Astrocyte of the cerebellum (primary cell): Measurements from ENCODE around the gene CABP2.
"Not testable (repeated sequence)": the region's sequence is repeated elsewhere in the genome, so short reads cannot be mapped to it uniquely, and the experiment has no call there.

ENCODE experiments used
- DNase-seq: peaks from one replicate; pipeline ENCODE4 v3.0.0-alpha.2; 2011; ENCODE audit warnings: low read depth
- H3K4me3 ChIP-seq: 2 replicates; pipeline ENCODE4 v1.5.1; 2011; ENCODE audit warnings: mild to moderate bottlenecking, low read depth, low read length, moderate library complexity
- in situ Hi-C: cut with HindIII; loops from 2 replicates; pipeline ENCODE4 v1.10.0; 2017; ENCODE audit warnings: low sequenced_read_pairs
- TF ChIP-seq, protein P1 (sequence below): IDR thresholded peaks from 2 replicates; pipeline ENCODE4 v1.5.1; 2012; ENCODE audit warnings: low read length, low read depth, moderate library complexity, mild to moderate bottlenecking; ENCODE audit errors: missing control alignments

CABP2 gene

DNA sequence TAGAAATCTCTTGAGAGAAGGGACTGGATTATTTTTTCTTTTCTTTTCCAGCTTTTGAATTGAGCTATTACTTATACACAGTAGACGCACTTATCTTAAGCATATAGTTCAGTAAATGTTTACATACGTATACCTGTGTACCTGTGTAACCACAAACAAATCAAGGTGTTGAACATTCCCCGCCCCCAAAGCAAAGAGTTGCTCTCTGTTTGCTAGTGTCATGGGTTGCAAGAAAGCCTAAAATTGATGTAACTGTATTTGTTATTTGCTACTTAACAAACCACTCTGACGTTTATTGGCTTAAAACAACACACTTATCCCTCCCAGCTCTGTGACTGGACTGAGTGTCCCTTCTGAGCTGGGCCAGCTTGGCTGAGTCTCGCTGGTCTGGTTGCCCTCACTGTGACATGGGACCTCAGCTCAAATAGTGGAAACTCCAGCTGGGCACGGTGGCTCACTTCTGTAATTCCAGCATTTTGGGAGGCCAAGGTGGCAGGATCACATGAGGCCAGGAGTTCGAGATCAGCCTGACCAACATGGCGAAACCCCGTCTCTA, 25.4 kb upstream of the CABP2 start:
- in situ Hi-C loops = no loop called here
- TF ChIP-seq, protein P1, sequence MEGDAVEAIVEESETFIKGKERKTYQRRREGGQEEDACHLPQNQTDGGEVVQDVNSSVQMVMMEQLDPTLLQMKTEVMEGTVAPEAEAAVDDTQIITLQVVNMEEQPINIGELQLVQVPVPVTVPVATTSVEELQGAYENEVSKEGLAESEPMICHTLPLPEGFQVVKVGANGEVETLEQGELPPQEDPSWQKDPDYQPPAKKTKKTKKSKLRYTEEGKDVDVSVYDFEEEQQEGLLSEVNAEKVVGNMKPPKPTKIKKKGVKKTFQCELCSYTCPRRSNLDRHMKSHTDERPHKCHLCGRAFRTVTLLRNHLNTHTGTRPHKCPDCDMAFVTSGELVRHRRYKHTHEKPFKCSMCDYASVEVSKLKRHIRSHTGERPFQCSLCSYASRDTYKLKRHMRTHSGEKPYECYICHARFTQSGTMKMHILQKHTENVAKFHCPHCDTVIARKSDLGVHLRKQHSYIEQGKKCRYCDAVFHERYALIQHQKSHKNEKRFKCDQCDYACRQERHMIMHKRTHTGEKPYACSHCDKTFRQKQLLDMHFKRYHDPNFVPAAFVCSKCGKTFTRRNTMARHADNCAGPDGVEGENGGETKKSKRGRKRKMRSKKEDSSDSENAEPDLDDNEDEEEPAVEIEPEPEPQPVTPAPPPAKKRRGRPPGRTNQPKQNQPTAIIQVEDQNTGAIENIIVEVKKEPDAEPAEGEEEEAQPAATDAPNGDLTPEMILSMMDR = no peak
- DNase-seq = no peak
- no peak overlapping the region for H3K4me3 ChIP-seq

DNA sequence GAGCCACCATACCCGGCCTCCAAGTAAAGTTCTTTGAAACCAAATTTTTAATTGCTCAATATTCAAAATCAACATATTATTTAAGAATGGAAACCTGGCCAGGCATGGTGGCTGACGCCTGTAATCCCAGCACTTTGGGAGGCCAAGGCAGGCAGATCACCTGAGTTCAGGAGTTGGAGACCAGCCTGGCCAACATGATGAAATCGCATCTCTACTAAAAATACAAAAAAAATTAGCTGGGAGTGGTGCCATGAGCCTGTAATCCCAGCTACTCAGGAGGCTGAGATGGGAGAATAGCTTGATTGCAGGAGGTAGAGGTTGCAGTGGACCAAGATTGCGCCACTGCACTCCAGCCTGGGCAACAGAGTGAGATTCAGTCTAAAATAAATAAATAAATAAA, 24.9 kb upstream of the CABP2 start:
- H3K4me3 ChIP-seq, in situ Hi-C loops, DNase-seq: not testable (repeated sequence)

GRCh38 chr11:67545280-67545679, 22.0 kb upstream of the CABP2 start:
- in situ Hi-C loops = no loop called here
- TF ChIP-seq, protein P1 = no peak
- DNase-seq = no peak
- no peak overlapping the region for H3K4me3 ChIP-seq

DNA sequence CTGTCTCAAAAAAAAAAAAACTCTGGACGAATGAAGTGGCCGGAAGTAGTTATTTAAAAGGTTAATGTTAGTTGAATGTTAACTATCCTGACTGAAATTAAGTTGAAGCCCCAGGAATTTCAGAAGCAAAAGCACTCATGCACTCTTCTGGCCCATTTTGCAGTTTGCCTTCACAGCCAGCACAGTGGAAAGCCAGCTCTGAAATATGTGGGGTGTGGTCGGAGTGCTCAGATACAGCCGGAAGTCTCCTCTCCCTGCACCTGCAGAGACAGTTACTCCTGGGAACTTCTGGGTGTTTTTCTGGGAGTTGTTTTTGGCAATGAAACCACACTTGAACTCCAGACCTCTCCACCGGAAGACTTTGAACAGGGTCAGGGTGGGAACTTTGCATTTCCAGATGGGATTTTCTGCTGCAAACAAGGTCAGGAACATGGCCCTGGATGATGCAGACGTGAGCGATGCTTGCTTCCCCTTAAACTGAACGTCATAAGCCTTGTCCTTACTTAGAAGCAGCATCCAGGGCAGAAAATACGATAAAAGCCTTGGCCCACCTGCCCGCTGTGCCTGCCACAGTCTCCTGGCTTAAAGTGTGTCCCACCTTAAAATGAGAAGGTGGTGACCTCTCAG, 21.5 kb upstream of the CABP2 start:
- TF ChIP-seq, protein P1 = no peak
- H3K4me3 ChIP-seq = no peak overlapping the region
- no peak for DNase-seq
- in situ Hi-C loops = no loop called here

GRCh38 chr11:67543585-67543984, 20.3 kb upstream of the CABP2 start:
- in situ Hi-C loops = no loop called here
- DNase-seq = no peak
- no peak overlapping the region for H3K4me3 ChIP-seq
- TF ChIP-seq, protein P1 = no peak

- in situ Hi-C loops = no loop called here
- no peak overlapping the region for H3K4me3 ChIP-seq
- TF ChIP-seq, protein P1 = no peak
- DNase-seq = no peak
Observed at GRCh38 chr11:67542971-67543370, 19.7 kb upstream of the CABP2 start.

DNA sequence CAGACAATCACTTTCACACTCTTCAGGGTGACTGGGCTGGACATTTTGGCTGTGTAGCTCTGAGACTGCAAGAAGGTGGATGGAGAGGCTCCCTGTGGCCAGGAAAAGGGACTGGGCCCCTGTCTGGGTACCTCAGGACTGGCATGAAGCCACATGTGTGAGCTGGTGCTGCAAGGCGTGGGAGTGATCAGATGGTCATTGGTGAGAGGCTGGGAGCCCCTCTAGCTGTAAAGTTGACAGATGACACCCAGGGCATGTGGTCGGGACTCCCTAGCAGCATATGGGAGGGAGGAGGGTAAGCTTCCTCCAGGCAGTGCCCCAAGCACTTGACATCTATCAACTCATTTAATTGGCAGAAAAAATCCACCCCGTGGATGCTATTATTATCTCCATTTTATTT, 18.9 kb upstream of the CABP2 start:
- TF ChIP-seq, protein P1 = no peak
- in situ Hi-C loops = no loop called here
- no peak overlapping the region for H3K4me3 ChIP-seq
- DNase-seq = no peak
